Measurements from ENCODE around the gene IGSF3.

GRCh38 chr1:116713474-116713873 is 45.9 kb upstream of the IGSF3 start:
- TF ChIP-seq, protein P1, sequence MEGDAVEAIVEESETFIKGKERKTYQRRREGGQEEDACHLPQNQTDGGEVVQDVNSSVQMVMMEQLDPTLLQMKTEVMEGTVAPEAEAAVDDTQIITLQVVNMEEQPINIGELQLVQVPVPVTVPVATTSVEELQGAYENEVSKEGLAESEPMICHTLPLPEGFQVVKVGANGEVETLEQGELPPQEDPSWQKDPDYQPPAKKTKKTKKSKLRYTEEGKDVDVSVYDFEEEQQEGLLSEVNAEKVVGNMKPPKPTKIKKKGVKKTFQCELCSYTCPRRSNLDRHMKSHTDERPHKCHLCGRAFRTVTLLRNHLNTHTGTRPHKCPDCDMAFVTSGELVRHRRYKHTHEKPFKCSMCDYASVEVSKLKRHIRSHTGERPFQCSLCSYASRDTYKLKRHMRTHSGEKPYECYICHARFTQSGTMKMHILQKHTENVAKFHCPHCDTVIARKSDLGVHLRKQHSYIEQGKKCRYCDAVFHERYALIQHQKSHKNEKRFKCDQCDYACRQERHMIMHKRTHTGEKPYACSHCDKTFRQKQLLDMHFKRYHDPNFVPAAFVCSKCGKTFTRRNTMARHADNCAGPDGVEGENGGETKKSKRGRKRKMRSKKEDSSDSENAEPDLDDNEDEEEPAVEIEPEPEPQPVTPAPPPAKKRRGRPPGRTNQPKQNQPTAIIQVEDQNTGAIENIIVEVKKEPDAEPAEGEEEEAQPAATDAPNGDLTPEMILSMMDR (IDR thresholded peaks at IDR 0.05; ENCODE audit: insufficient read depth, low read length): no peak
- TF ChIP-seq POLR2AphosphoS5 (IDR thresholded peaks at IDR 0.05; ENCODE audit: low read depth) (no peak), GABPA (IDR thresholded peaks at IDR 0.05; ENCODE audit: low read depth) (no peak), SPI1 (IDR thresholded peaks at IDR 0.05; ENCODE audit: borderline replicate concordance, low read depth) (no peak)
